GM21390 (cell line): Measurements from ENCODE around the gene RTF1.
"Not testable (repeated sequence)": the region's sequence is repeated elsewhere in the genome, so short reads cannot be mapped to it uniquely, and the experiment has no call there.

Source experiments
- ATAC-seq: cut with Tn5 transposase; IDR thresholded peaks from one replicate; pipeline ENCODE4 v1.9.1; 2021; ENCODE audit not compliant: unreplicated experiment

RTF1 gene

DNA sequence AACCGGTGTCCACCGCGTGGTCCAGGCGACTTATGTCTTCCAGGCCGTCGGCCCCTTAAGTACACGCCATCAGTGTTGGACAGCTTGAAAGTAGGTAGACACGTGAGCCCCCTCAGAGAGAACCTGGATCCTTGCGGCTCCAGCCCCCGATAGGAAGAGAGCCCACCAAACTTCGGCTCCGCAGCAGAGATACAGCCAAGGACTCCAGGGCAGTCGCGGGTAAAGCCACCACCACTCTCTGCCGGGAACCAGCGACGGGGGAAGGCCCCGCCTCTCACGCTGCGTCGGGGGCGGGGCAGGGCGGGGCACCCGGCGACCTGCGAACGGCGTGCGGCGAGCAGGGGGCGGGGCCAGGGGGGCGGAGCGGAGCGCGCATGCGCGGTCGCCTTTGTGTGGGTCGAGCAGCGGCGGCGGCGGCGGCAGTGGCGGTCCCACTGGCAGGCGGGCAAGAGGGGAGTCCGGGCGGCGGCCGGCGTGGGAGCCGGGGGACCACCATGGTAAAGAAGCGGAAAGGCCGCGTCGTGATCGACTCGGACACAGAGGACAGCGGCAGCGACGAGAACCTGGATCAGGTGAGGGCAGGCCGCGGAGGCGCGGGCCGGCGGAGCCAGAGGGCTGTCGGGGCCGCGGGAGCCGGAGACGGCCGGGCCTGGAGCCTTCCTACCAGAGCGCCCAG lies at the start of gene RTF1:
Gene RTF1 (plus strand): TSS at position 354 of the 676 bp plus-strand sequence. CDS start 21 bp downstream, at position 375.
- peak; percentile 81 for ATAC-seq

DNA sequence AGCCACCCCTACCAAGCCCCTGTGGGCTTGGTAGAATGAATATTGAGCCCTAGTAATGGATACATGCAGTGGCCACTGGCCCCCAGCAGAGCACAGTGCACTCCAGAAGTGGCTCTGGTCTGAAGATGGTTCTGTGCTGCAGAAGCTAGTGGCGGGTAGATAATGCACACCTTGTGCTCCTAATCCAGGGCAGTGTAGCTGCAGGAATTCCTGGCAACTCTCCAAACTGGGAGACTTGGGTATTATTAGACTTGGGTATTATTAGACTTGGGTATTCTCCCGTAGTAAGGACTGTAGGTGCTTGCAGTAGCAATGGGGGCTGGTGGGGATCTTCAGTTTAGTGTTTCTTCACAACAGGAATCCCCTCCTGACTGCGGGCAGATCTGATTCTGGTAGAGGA lies 49.5 kb upstream of the RTF1 start:
- no peak for ATAC-seq

DNA sequence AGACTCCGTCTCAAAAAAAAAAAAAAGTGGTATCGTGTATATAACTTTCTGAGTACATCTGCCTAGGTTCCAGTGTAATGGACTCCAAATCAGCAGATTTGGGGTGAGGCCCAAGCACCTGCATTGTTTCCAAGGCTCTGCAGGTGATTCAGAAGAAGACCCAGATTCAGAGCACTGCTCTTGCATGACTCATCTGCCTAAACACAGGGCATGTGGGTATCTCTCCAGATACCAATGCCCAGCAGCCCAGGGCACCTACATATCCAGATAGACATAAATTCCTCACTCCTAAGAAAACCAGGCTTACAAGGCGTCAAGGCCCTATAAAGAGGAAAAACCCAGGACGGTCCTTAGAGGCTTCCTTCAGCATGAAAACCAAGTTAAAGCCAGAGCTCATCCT lies 38.9 kb upstream of the RTF1 start:
- ATAC-seq: no peak

DNA sequence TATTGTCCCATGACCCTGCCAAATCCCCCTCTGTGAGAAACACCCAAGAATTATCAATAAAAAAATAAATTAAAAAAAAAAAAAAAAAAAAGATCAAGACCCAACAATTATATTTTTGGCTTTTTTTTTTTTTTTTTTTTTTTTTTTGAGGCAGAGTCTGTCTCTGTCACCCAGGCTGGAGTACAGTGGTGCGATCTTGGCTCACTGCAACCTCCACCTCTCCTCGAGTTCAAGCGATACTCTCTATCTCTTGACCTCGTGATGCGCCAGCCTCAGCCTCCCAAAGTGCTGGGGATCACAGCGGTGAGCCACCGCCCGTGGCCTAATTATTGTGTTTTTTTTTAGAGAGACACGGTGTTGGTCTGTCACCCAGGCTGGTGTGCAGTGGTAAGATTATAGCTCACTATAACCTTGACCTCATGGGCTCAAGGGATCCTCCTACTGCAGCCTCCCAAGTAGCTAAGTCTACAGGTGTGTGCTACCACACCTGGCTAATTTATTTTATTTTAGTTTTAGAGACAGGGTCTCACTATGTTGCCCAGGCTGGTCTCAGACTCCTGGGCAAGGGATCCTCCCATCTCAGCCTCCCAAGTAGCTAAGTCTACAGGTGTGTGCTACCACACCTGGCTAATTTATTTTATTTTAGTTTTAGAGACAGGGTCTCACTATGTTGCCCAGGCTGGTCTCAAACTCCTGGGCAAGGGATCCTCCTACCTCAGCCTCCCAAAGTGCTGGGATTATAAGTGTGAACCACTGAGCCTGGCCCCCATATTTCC lies 32.7 kb upstream of the RTF1 start:
- ATAC-seq: not testable (repeated sequence)

DNA sequence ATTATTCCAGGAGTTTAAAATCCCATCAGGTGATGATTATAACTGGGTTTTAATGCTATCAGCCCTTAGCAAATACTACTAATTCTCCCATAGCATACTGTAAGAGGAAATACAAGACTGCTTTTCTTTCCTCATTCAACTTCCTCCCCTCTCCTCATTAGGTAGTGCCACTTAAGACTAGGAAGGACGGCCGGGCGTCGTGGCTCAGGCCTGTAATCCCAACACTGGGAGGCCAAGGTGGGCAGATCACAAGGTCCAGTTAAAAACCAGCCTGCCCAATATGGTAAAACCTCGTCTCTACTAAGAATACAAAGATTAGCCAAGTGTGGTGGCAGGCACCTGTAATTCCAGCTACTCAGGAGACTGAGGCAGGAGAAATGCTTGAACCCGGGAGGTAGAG lies 29.2 kb upstream of the RTF1 start:
- no peak for ATAC-seq

DNA sequence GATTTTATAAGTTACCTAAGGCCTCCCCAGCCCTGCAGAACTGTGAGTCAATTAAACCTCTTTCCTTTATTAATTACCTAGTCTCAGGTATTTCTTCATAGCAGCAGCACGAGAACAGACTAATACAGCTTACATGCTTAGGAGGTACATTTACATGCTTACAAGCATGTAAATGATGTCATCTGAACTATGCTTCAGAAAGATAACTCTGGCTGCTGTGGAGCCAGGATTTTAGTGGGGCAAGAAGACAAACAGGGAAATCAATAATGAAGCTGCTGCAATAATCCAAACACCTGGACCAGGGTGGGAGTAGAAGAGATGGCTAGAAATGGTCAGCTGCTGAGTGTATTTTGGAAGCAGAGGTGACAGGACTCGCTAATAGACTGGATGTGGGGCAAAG lies 24.2 kb upstream of the RTF1 start:
- ATAC-seq: no peak

DNA sequence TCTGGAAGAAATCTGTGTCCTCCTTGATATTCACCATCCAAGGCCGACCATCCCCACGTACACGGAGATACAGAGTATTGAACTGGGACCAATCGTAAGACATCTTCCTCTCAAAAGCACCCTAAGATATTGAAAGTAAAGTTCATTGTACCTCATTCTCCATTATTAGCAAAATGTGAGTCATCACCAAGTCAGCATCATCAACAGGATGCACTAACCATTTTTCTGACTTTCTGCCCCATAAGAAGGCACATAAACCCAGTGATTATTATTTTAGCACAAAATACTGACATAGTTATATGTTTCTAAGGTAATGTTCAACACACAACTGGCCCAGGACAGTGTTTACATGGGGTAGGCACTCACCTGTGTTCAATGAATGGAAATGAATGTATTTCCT lies 22.0 kb upstream of the RTF1 start:
- no peak for ATAC-seq

DNA sequence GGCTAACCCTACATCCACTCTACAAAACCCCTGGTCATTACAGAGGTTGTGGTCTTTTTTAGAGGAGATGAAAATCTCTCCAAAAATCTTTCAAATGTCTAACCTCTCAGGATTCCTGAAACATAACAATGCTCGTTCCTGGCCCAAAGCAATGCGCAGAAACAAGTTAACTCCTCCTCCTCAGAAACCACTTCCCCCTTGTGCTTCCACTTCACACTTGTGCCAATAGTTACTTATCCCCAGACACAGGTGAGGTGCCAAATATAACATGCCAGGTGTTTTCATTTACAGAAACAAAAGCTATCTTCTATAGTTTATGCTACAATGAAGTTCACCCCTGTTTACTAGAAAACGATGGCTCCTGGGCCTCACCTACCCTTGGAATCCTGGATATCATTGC lies 20.8 kb upstream of the RTF1 start:
- ATAC-seq: no peak

DNA sequence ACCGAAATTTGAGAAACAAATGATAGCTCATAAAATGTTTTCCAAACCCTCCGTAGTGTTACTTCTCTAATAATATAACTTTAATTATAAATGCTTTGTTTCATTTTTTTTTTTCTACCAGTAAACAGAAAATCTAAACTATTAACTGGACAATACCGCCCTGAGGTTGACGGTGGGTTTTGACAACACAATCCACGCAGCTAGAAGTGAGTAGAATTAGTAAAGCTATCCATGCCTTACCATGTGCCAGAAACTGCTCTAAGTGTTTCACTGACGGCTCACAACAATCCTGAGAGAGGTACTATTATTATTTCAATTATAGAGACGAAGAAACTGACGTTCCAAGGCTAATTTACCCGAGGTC lies 15.0 kb upstream of the RTF1 start:
- no peak for ATAC-seq

DNA sequence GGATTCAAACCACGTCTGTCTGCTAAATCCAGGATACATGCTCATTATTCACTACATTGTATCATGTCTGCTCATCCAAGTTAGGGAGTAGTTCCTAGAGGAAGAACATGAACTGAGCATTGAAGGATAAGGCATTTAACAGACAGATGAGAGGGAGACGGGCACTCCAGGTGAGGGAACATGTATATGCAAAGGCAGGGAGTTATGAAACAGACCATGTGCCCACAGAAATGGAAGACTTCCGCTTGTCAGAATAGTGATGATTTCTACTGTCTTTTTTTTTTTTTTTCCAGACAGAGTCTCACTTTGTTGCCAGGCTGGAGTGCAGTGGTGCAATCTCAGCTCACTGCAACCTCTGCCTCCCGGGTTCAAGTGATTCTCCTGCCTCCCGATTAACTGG lies 9.6 kb upstream of the RTF1 start:
- no peak for ATAC-seq

DNA sequence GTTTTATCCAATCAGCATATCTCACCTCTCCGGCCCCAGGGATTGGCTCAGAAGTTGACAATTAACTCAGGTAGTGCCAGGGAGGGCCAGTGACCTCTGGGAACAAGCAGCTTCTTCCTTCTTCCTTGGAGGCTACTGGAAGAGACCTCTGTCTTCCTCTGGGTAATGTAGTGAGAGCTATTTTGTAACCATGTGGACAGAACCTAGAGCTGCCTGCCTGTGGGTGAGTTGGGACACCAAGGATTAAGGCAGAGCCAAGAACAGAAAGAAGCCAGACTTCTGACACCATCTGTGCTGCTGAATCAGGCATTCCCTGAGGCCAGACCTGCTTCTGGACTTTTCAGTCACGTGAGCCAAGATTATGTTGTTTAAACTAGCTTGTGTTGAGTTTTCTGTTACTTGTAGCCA lies 8.7 kb upstream of the RTF1 start:
- ATAC-seq: no peak

DNA sequence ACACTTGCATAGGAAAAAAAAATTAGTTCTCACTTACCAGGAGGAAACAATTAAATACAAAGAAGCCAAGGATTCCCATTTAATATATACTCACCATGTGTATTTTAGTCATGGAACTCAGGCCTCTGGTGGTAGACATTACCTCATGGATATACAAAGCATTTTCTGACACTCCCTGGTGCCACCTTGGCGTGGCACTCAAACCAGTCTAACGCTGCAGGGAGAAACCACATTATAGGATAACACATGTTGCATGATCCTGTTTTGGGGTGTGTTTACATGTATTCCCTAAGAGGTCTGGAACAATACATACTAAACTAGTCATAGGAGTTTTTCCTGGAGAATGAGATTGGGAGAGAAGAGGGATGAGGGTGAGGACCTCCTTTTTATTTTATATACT lies 5.9 kb upstream of the RTF1 start:
- ATAC-seq: no peak

DNA sequence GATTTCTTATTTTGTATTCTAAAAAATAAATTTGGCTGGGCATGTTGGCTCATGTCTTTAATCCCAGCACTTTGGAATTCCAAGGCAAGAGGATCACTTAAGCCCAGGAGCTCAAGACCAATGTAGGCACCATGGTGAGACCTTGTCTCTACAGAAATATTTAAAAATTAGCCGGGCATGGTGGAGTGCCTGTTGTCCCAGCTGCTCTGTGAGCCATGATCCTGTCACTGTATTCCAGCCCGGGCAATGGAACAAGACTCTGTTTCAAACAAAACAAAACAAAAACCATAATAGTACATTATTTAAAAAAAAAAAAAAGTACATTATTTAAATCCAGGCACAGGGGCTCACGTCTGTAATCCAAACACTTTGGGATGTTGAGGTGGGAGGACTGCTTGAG lies 5.5 kb upstream of the RTF1 start:
- no peak for ATAC-seq

DNA sequence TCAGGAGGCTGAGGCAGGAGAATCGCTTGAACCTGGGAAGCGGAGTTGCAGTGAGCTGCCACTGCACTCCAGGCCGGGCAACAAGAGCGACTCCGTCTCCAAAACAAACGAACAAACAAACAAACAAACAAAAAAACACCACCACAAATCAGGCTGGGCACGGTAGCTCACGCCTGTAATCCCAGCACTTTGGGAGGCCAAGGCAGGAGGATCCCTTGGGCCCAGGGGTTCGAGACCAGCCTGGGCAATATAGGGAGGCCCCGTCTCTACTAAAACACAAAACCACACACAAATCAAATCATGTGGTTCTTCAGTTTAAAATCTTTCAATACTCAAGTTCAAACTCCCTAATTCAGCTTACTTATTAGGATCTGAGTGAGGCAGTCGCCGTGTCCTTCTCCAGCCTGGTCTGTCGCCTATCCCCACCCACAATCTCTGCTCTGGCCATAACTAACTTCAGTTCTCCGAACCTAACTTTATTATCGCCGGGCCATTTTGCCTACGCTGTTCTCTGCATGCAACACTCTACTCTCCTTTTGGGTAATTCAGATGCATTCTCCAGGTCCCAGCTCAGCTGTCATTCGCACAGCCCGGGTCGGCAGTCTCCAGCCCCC lies 660 bp upstream of the RTF1 start:
- no peak for ATAC-seq

DNA sequence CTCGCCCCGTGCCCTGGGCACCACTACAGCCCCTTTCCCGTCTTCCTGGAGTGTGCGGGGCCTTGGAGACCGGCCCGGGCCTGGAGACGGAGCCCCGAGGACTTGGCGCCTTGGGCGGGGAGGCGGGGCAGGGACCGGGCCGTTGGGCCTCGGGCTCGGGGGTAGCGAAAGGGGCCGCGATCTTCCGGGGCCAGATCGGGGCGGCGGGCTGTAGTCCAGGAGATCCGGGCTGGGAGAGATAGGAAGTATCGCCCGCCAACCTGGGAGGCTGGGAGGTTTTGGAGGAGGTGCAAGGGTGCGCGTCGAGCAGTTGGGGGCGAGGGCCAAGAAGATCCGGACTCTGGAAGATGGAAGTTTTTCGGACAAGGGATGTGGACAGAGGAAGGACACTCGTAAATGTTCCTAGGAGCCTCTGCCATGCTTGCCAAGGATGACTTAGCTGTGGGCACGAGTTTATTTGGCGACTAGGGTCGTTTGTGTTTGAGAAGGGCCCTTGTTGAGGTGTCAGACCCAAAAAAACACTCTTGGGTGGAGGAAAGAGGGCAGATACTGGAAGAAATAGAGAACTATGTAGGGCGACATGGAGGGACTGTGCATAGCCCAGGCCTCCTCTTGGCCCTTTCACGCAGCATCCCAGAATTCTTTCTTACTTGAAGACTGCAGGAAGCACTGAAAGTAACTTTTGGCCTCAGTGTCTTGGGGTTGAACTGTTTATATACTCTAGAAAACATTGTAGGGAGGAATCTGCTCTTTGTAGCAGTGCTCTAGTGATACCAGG lies 712 bp downstream of the RTF1 start:
- peak; percentile 37 for ATAC-seq

DNA sequence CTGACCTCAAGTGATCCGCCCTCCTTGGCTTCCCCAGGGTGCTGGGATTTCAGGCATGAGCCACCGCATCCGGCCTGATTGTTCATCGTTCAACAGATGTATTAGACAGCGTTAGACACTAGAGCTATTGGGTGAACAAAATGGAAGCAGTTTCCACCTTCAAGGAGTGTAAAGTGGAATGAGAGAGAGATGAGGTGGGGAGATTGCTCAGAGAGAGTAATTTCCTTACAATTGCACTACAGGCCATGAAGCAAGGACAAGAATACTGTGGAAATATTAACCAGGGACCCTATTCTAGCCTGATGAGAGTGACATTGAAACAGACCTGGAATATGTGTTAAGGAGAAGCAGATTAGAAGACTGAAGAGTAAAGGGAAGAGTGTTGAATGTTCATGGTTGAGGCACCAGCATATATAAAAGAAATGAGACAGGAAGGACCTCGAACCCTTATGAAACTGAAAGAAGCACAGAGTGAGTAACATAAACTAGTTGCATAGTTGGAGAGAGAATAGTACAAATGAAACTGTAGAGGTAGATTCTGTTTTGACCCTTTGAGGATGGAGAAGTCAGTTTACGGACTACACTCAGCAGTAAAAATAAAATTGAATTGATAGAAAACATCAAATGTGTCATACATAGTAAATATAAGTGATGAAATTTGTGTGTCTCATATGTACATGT lies 7.2 kb downstream of the RTF1 start:
- peak; percentile 82 for ATAC-seq

DNA sequence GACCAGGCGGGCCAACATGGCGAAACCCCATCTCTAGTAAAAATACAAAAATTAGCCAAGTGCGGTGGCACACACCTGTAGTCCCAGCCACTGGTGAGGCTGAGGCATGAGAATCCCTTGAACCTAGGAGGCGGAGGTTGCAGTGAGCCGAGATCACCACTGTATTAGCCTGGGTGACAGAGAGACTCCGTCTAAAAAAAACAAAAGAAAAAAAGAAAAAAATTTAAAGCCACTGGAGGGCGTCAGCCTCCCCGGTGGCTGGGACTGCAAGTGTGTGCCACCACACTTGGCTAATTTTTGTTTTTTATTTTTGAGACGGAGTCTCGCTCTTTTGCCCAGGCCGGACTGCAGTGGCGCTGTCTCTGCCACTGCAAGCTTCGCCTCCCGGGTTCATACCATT lies 7.9 kb downstream of the RTF1 start:
- no peak for ATAC-seq

DNA sequence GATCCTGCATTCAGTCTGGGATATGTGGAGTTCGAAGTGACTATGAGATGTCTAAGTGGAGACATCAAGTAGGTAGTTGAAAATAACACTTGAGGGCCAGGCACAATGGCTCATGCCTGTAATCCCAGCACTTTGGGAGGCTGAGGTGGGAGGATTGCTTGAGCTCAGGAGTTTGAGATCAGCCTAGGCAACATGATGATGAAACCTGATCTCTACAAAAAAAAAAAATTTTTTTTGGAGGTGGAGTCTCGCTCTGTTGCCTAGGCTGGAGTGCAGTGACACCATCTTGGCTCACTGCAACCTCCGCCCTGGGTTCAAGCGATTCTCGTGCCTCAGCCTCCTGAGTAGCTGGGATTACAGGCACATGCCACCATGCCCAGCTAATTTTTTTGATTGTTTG lies 9.0 kb downstream of the RTF1 start:
- not testable (repeated sequence) for ATAC-seq

DNA sequence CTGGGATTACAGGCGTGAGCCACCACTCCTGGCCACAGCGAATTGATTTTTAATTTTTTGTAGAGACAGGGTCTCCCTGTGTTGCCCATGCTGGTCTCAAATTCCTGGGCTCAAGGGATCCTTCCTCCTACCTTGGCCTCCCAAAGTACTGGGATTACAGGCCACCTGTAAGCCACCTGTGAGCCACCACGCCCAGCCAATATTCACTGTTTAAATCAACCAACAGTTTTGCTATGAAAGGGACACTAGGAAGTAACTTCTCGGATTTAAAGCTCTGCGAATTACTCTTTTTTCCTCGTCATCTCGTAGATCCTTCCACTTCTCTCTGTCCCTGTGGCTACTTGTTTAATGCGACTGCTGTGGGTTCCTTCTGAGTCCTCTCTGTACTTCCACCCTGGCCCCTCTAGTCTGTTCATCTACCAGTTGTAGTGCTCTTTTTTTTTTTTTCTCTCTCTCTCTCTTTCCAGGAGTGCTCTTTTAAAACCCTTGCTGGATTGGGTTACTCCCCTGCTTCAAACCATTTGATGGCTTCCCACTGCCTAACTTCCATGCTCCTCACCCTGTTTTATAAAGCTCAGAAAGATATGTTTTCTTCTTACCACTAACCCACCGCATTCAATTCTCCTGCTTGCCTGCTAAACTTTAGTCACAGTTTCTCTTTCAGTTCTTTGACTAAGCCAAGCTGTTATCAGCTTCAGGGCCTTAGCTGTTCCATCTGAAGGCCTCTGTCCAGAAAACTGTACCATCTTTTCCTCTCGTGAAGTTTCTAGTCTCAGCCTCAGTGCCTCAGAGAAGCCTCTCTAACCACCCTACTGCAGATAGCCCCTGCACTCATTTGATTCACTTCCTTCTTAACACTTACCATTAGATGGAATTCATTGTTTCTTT lies 12.4 kb downstream of the RTF1 start:
- peak; percentile 86 for ATAC-seq
